Mammary epithelial cell (primary cell): Measurements from ENCODE around the gene RBM20.

Source experiments
- EZH2 ChIP-seq: IDR thresholded peaks from 2 replicates; pipeline ENCODE4 v1.6.1; 2012; ENCODE audit warnings: low read length, inconsistent platforms, borderline replicate concordance
- TF ChIP-seq, protein P1 (sequence below), 2 donors: IDR thresholded peaks in 1 of 2; conservative IDR thresholded peaks in 1 of 2; 2 replicates each; pipeline ENCODE4 v1.5.1; 2011 to 2012; ENCODE audit warnings: inconsistent platforms in 2 of 2, low read length in 2 of 2, mild to moderate bottlenecking in 2 of 2, control low read depth in 1 of 2, low read depth in 1 of 2; ENCODE audit not compliant: insufficient read depth in 1 of 2; ENCODE audit errors: extremely low read depth in 1 of 2

- TF ChIP-seq EZH2: no peak
- TF ChIP-seq, protein P1, sequence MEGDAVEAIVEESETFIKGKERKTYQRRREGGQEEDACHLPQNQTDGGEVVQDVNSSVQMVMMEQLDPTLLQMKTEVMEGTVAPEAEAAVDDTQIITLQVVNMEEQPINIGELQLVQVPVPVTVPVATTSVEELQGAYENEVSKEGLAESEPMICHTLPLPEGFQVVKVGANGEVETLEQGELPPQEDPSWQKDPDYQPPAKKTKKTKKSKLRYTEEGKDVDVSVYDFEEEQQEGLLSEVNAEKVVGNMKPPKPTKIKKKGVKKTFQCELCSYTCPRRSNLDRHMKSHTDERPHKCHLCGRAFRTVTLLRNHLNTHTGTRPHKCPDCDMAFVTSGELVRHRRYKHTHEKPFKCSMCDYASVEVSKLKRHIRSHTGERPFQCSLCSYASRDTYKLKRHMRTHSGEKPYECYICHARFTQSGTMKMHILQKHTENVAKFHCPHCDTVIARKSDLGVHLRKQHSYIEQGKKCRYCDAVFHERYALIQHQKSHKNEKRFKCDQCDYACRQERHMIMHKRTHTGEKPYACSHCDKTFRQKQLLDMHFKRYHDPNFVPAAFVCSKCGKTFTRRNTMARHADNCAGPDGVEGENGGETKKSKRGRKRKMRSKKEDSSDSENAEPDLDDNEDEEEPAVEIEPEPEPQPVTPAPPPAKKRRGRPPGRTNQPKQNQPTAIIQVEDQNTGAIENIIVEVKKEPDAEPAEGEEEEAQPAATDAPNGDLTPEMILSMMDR (conservative IDR thresholded peaks at IDR 0.05 in 1 of 2, IDR thresholded peaks at IDR 0.05 in 1 of 2; ENCODE audit: extremely low read depth in 1 of 2, insufficient read depth in 1 of 2, low read depth in 1 of 2, low read length in 2 of 2): no peak
Measured at GRCh38 chr10:110859206-110859972, 215.3 kb downstream of the RBM20 start.
